ENCODE data around the gene IGSF11.

GRCh38 chr3:119011528-119011927 is 23.1 kb downstream of the IGSF11 start:
- TF ChIP-seq, protein P1, sequence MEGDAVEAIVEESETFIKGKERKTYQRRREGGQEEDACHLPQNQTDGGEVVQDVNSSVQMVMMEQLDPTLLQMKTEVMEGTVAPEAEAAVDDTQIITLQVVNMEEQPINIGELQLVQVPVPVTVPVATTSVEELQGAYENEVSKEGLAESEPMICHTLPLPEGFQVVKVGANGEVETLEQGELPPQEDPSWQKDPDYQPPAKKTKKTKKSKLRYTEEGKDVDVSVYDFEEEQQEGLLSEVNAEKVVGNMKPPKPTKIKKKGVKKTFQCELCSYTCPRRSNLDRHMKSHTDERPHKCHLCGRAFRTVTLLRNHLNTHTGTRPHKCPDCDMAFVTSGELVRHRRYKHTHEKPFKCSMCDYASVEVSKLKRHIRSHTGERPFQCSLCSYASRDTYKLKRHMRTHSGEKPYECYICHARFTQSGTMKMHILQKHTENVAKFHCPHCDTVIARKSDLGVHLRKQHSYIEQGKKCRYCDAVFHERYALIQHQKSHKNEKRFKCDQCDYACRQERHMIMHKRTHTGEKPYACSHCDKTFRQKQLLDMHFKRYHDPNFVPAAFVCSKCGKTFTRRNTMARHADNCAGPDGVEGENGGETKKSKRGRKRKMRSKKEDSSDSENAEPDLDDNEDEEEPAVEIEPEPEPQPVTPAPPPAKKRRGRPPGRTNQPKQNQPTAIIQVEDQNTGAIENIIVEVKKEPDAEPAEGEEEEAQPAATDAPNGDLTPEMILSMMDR (IDR thresholded peaks at IDR 0.05) = no peak
- TF ChIP-seq POLR2A (IDR thresholded peaks at IDR 0.05) = no peak
